SH-SY5Y (cell line): ENCODE measurements around the gene PAX7.

Source experiments
- GATA2 ChIP-seq: IDR thresholded peaks from 2 replicates; pipeline ENCODE4 v1.6.1; 2011; ENCODE audit warnings: mild to moderate bottlenecking, low read depth, low read length
- GATA3 ChIP-seq: IDR thresholded peaks from 2 replicates; pipeline ENCODE4 v1.6.1; 2011; ENCODE audit warnings: low read depth, mild to moderate bottlenecking, low read length, moderate library complexity

Gene PAX7

GRCh38 chr1:18681423-18681835 is 50.8 kb downstream of the PAX7 start:
- no peak for TF ChIP-seq GATA3
- TF ChIP-seq GATA2, result no peak

- TF ChIP-seq GATA3 (no peak), GATA2 (no peak)
These were observed 51.7 kb downstream of the PAX7 start for GRCh38 chr1:18682375-18682774.

- no peak for TF ChIP-seq GATA3
- TF ChIP-seq GATA2, result no peak
These were observed 53.7 kb downstream of the PAX7 start for GRCh38 chr1:18684303-18684702.

- no peak for TF ChIP-seq GATA3
- no peak for TF ChIP-seq GATA2
These were observed 55.9 kb downstream of the PAX7 start for GRCh38 chr1:18686540-18686939.

- TF ChIP-seq GATA3 (no peak), GATA2 (no peak)
These were observed 56.6 kb downstream of the PAX7 start for GRCh38 chr1:18687273-18687672.

- TF ChIP-seq GATA2 (no peak), GATA3 (no peak)
These were observed 61.0 kb downstream of the PAX7 start for GRCh38 chr1:18691648-18692047.

- no peak for TF ChIP-seq GATA2
- TF ChIP-seq GATA3, result no peak
These were observed 62.8 kb downstream of the PAX7 start for GRCh38 chr1:18693256-18694098.

- no peak for TF ChIP-seq GATA2
- TF ChIP-seq GATA3, result no peak
These were observed 66.9 kb downstream of the PAX7 start for GRCh38 chr1:18697541-18697940.

GRCh38 chr1:18700530-18700929 is 69.9 kb downstream of the PAX7 start:
- TF ChIP-seq GATA3 (no peak), GATA2 (no peak)

GRCh38 chr1:18701183-18701582 is 70.5 kb downstream of the PAX7 start:
- TF ChIP-seq GATA2 (no peak), GATA3 (no peak)

GRCh38 chr1:18703041-18703621 is 72.5 kb downstream of the PAX7 start:
- no peak for TF ChIP-seq GATA3
- TF ChIP-seq GATA2, result no peak

GRCh38 chr1:18705811-18706210 is 75.2 kb downstream of the PAX7 start:
- no peak for TF ChIP-seq GATA2
- TF ChIP-seq GATA3, result no peak

GRCh38 chr1:18707696-18708257 is 77.1 kb downstream of the PAX7 start:
- TF ChIP-seq GATA2, result no peak
- TF ChIP-seq GATA3, result no peak

GRCh38 chr1:18710002-18710401 is 79.4 kb downstream of the PAX7 start:
- TF ChIP-seq GATA3 (no peak), GATA2 (no peak)

- TF ChIP-seq GATA2, result no peak
- no peak for TF ChIP-seq GATA3
These were observed 80.4 kb downstream of the PAX7 start for GRCh38 chr1:18711003-18711402.
